IPS DF 4.7 (cell line): ENCODE measurements around the gene COA7.

Experiments used
- DNase-seq: peaks from one replicate; pipeline ENCODE4 v3.0.0-alpha.2; 2013; ENCODE audit warnings: low spot score; ENCODE audit errors: extremely low read depth

Gene COA7

DNA sequence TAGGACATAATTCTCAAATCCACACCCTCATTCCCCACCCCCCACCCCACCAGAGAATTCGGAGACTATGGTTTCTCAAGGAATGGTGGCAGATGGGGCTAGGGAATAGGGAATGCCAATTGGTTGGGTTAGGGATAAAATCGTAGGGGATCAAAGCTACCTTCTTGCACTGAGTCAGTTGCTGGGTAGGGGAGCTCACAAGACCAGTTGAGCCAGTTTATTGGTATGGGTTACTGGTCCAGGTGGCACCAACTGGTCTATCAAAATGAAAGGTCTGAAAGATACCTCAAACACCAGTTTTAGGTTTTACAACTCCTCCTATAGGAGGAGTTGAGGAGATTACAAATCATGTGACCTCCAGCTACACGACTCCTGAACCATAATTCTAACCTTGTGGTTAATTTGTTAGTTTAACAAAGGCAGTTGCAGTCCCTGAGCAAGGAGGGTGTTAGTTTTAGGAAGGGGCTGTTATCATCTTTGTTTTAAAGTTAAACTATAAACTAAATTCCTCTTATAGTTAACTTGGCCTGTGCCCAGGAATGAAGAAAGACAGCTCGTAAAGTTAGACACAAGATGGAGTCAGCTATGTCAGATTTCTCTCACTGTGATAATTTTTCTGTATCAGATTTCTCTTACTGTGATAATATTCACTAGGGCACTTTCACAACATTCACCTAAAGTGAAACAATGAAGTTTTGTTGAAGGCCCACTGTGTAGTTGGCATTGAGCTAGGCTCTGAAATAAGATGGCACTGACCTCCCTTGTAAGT lies 62.6 kb downstream of the COA7 start:
- DNase-seq = no peak
